ENCODE data around the gene DLGAP1.

DNA sequence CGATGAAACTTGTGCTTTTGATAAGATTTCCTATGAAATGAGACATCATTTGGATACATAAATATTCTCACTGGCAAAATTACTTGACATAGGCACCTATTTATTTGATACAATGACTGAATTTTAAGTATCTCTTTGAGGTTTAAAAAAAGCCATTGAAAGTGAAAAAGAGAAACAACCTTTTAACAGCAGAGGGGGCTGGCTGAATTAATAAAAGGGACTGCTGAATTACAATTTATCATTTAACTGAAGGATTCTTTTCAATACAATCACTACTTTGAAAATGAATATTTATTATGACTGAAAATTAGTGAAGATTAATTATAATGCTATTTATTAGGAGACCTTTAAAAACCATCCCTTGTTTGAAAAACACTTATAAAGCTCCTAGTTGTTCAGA lies 335.3 kb downstream of the DLGAP1 start:
- peak in 1 of 3 experiments; percentile 9 for TF ChIP-seq CTCF (IDR thresholded peaks at IDR 0.05)
- TF ChIP-seq POLR2A (IDR thresholded peaks at IDR 0.05): no peak

Data from testis (tissue), 2 donors.